Measurements from ENCODE around the gene ZNF280D. TPM values are rescaled to one million over a fixed set of nuclear protein-coding genes. Genes with fewer than 3 reads are reported as not detected.

Gene ZNF280D
- total and polyA plus RNA-seq, 2 of the 13 experiments (the other 11 are each of a cell fraction or from before 2014, with no cell fraction given), result 7.1 to 11.9 TPM

GRCh38 chr15:56598991-56599390, 134.3 kb downstream of the ZNF280D start (continued):
- TF ChIP-seq MLX (CRISPR knock-in tag; IDR thresholded peaks at IDR 0.05) (no peak), PBX2 (CRISPR knock-in tag; IDR thresholded peaks at IDR 0.05) (no peak), ZMAT3 (CRISPR knock-in tag; conservative IDR thresholded peaks at IDR 0.05) (no peak), NR0B2 (CRISPR knock-in tag; IDR thresholded peaks at IDR 0.05) (no peak), TFAP4 (IDR thresholded peaks at IDR 0.05; ENCODE audit: borderline replicate concordance, low read depth) (no peak), E2F5 (CRISPR knock-in tag; conservative IDR thresholded peaks at IDR 0.05) (no peak)

- no peaks in the 10 kb centered on the region for H3K36me3 ChIP-seq (replicated peaks in 1 of 2; ENCODE audit: control insufficient read depth in 1 of 2, insufficient read depth in 2 of 2, low read length in 2 of 2)
- H3K9me3 ChIP-seq (ENCODE audit: low read length), result peaks cover 24% of the 10 kb centered on the region
- no peak for ATAC-seq
- FAIRE-seq, result no peak
- CTCF ChIA-PET (ENCODE audit: low intra/inter-chr PET ratio, low total read pairs), result no interaction called here
- no TSS peak for BruUV-seq (replicated peaks)
- intact Hi-C loops (cut with micrococcal nuclease; ENCODE audit: unreplicated experiment) (no loop called here), in situ Hi-C loops (cut with HindIII; ENCODE audit: extremely low pct_ligation_motif_present, low pct_unique_long_range_greater_than_20kb) (no loop called here)
- H4K20me1 ChIP-seq (ENCODE audit: insufficient read depth, low read length), result no peaks in the 10 kb centered on the region
- H3K4me3 ChIP-seq (replicated peaks in 1 of 3; ENCODE audit: insufficient read depth in 1 of 3, low read depth in 2 of 3, low read length in 3 of 3), result no peak overlapping the region
- no peaks in the 10 kb centered on the region for H3K4me1 ChIP-seq (ENCODE audit: insufficient read depth, low read length)
- WGBS (ENCODE audit: low lambda C conversion rate), result 3% methylated on average over 2 of the region's 2 CpGs
- TF ChIP-seq ZNF207 (IDR thresholded peaks at IDR 0.05; ENCODE audit: borderline replicate concordance) (no peak), ZSCAN9 (CRISPR knock-in tag; IDR thresholded peaks at IDR 0.05; ENCODE audit: borderline replicate concordance) (no peak), ARNT (IDR thresholded peaks at IDR 0.05) (no peak)
- H3K27ac ChIP-seq (ENCODE audit: extremely low read length, insufficient read depth, low read length), result no peak overlapping the region
- no peaks in the 10 kb centered on the region for H3K79me2 ChIP-seq (ENCODE audit: insufficient read depth, low read length)
- no peak overlapping the region for H3K9ac ChIP-seq (ENCODE audit: insufficient read depth, low read depth, low read length)
- H3K4me2 ChIP-seq (ENCODE audit: low read depth, low read length), result no peak overlapping the region
- H3K27me3 ChIP-seq (ENCODE audit: control insufficient read depth in 1 of 2, insufficient read depth in 2 of 2, low read length in 2 of 2), result no peaks in the 10 kb centered on the region
- H2AFZ ChIP-seq (ENCODE audit: low read length), result no peak overlapping the region
- no peak for DNase-seq (ENCODE audit: low spot score)
- POLR2A ChIA-PET, result no interaction called here
Observed at GRCh38 chr15:56587686-56588085, 145.6 kb downstream of the ZNF280D start.
